Measurements from ENCODE around the gene PANK4. TPM values are rescaled to one million over a fixed set of nuclear protein-coding genes. Genes with fewer than 3 reads are reported as not detected.

Gene PANK4
- total RNA-seq, 1 experiment from 2014 or later: 27.0 TPM

GRCh38 chr1:2502210-2502609 is 24.2 kb downstream of the PANK4 start:
- H3K9me3 Mint-ChIP-seq (ENCODE audit: unreplicated experiment): no peaks in the 10 kb centered on the region
- BruUV-seq (replicated peaks): no TSS peak
- no peaks in the 10 kb centered on the region for H3K4me1 Mint-ChIP-seq (ENCODE audit: low read depth, unreplicated experiment)
- peaks cover 6% of the 10 kb centered on the region for H3K36me3 Mint-ChIP-seq (ENCODE audit: insufficient read depth, unreplicated experiment)
- H3K27me3 Mint-ChIP-seq (ENCODE audit: insufficient read depth, unreplicated experiment): no peaks in the 10 kb centered on the region
- POLR2A ChIA-PET: no interaction called here
- Histone ChIP-seq H3K4me1 (no peaks in the 10 kb centered on the region), H3K9me3 (no peaks in the 10 kb centered on the region), H3K36me3 (ENCODE audit: control insufficient read depth, insufficient read depth, low read length) (no peaks in the 10 kb centered on the region), H3K27me3 (replicated peaks; ENCODE audit: control insufficient read depth, insufficient read depth, low read length) (no peaks in the 10 kb centered on the region), H3K4me3 (ENCODE audit: low read depth, low read length) (no peak overlapping the region)
- TF ChIP-seq CTCF (IDR thresholded peaks at IDR 0.05; ENCODE audit: insufficient read depth in 1 of 2, low read depth in 1 of 2, low read length in 1 of 2, severe bottlenecking in 1 of 2, unreplicated experiment in 1 of 2): no peak
- CTCF ChIA-PET: no interaction called here
- no peak overlapping the region for H3K4me3 Mint-ChIP-seq (ENCODE audit: unreplicated experiment)
- DNase-seq: no peak
- H3K27ac Mint-ChIP-seq (ENCODE audit: unreplicated experiment): no peak overlapping the region
- intact Hi-C loops (cut with micrococcal nuclease; ENCODE audit: unreplicated experiment): no loop called here

- no peaks in the 10 kb centered on the region for H3K27me3 Mint-ChIP-seq (ENCODE audit: insufficient read depth, unreplicated experiment)
- no peaks in the 10 kb centered on the region for H3K27me3 ChIP-seq (replicated peaks; ENCODE audit: control insufficient read depth, insufficient read depth, low read length)
- H3K4me1 ChIP-seq: no peaks in the 10 kb centered on the region
- H3K4me3 Mint-ChIP-seq (ENCODE audit: unreplicated experiment): no peak overlapping the region
- H3K9me3 ChIP-seq: no peaks in the 10 kb centered on the region
- H3K9me3 Mint-ChIP-seq (ENCODE audit: unreplicated experiment): no peaks in the 10 kb centered on the region
- DNase-seq: no peak
- H3K36me3 Mint-ChIP-seq (ENCODE audit: insufficient read depth, unreplicated experiment): peaks cover 6% of the 10 kb centered on the region
- TF ChIP-seq CTCF (IDR thresholded peaks at IDR 0.05; ENCODE audit: insufficient read depth in 1 of 2, low read depth in 1 of 2, low read length in 1 of 2, severe bottlenecking in 1 of 2, unreplicated experiment in 1 of 2): no peak
- intact Hi-C loops (cut with micrococcal nuclease; ENCODE audit: unreplicated experiment): no loop called here
- no peak overlapping the region for H3K4me3 ChIP-seq (ENCODE audit: low read depth, low read length)
- no peaks in the 10 kb centered on the region for H3K4me1 Mint-ChIP-seq (ENCODE audit: low read depth, unreplicated experiment)
- no TSS peak for BruUV-seq (replicated peaks)
- H3K36me3 ChIP-seq (ENCODE audit: control insufficient read depth, insufficient read depth, low read length): no peaks in the 10 kb centered on the region
- POLR2A ChIA-PET: no interaction called here
- CTCF ChIA-PET: no interaction called here
- H3K27ac Mint-ChIP-seq (ENCODE audit: unreplicated experiment): no peak overlapping the region
Observed at GRCh38 chr1:2501820-2502119, 24.6 kb downstream of the PANK4 start.

- no peak overlapping the region for H3K27ac Mint-ChIP-seq (ENCODE audit: unreplicated experiment)
- no peak overlapping the region for H3K4me3 Mint-ChIP-seq (ENCODE audit: unreplicated experiment)
- no peak for DNase-seq
- Histone ChIP-seq H3K27me3 (replicated peaks; ENCODE audit: control insufficient read depth, insufficient read depth, low read length) (no peaks in the 10 kb centered on the region), H3K9me3 (no peaks in the 10 kb centered on the region), H3K36me3 (ENCODE audit: control insufficient read depth, insufficient read depth, low read length) (no peaks in the 10 kb centered on the region), H3K4me3 (ENCODE audit: low read depth, low read length) (no peak overlapping the region), H3K4me1 (no peaks in the 10 kb centered on the region)
- H3K36me3 Mint-ChIP-seq (ENCODE audit: insufficient read depth, unreplicated experiment): peaks cover 6% of the 10 kb centered on the region
- BruUV-seq (replicated peaks): no TSS peak
- CTCF ChIA-PET: no interaction called here
- POLR2A ChIA-PET: no interaction called here
- no peaks in the 10 kb centered on the region for H3K27me3 Mint-ChIP-seq (ENCODE audit: insufficient read depth, unreplicated experiment)
- intact Hi-C loops (cut with micrococcal nuclease; ENCODE audit: unreplicated experiment): no loop called here
- H3K4me1 Mint-ChIP-seq (ENCODE audit: low read depth, unreplicated experiment): no peaks in the 10 kb centered on the region
- no peaks in the 10 kb centered on the region for H3K9me3 Mint-ChIP-seq (ENCODE audit: unreplicated experiment)
- no peak for TF ChIP-seq CTCF (IDR thresholded peaks at IDR 0.05; ENCODE audit: insufficient read depth in 1 of 2, low read depth in 1 of 2, low read length in 1 of 2, severe bottlenecking in 1 of 2, unreplicated experiment in 1 of 2)
Observed at GRCh38 chr1:2501041-2501819, 25.2 kb downstream of the PANK4 start.
